IMR-90 (cell line): ENCODE data around the gene CSGALNACT2. TPM values are rescaled to one million over a fixed set of nuclear protein-coding genes. Genes with fewer than 3 reads are reported as not detected.

ENCODE experiments used
- ATAC-seq: fragments of 200-7000 bp; cut with Tn5 transposase; 2 replicates; pipeline ENCODE4 v1.9.1; 2020; ENCODE audit warnings: low read depth, mild to moderate bottlenecking, moderate library complexity
- BruUV-seq: library from RNA; stranded (reverse); fragments of 400-500 nt; replicated peaks from 2 replicates; lab custom pipeline; 2021; lab: Mats Ljungman, UMichigan
- CTCF ChIA-PET: fragments of 300-600 bp; formaldehyde crosslinking; extraction: SDS; loops from one replicate; lab custom pipeline; 2021; ENCODE audit warnings: antibody characterized with exemption; lab: Yijun Ruan, JAX
- POLR2A ChIA-PET: fragments of 300-600 bp; sonication (Branson Sonifier 250); formaldehyde crosslinking; loops from one replicate; lab custom pipeline; 2022; ENCODE audit warnings: antibody characterized with exemption; ENCODE audit not compliant: unreplicated experiment; lab: Charles Lee
- DNase-seq: peaks from one replicate; pipeline ENCODE4 v3.0.0; 2013
- H2AFZ ChIP-seq: replicated peaks from 2 replicates; pipeline ENCODE3; 2013; ENCODE audit warnings: low read length, mild to moderate bottlenecking; ENCODE audit not compliant: poor library complexity
- H2AK5ac ChIP-seq: 2 replicates; pipeline ENCODE4 v1.6.1; 2013; ENCODE audit warnings: low read depth, low read length, inconsistent platforms
- H2AK9ac ChIP-seq: replicated peaks from 2 replicates; pipeline ENCODE3; 2013; ENCODE audit warnings: mild to moderate bottlenecking, low read depth, low read length, moderate library complexity; ENCODE audit not compliant: poor library complexity
- H2BK120ac ChIP-seq: 2 replicates; pipeline ENCODE4 v1.6.1; 2013; ENCODE audit warnings: low read depth, low read length, inconsistent platforms
- H2BK15ac ChIP-seq: 3 replicates; pipeline ENCODE4 v1.6.1; 2013; ENCODE audit warnings: low read depth, low read length, inconsistent platforms
- H2BK20ac ChIP-seq: 2 replicates; pipeline ENCODE4 v1.6.1; 2013; ENCODE audit warnings: low read depth, mild to moderate bottlenecking, inconsistent platforms, low read length, moderate library complexity
- H2BK5ac ChIP-seq: 2 replicates; pipeline ENCODE4 v1.6.1; 2013; ENCODE audit warnings: mild to moderate bottlenecking, low read depth, low read length, inconsistent platforms; ENCODE audit not compliant: poor library complexity, severe bottlenecking
- H3K14ac ChIP-seq: replicated peaks from 2 replicates; pipeline ENCODE4 v1.6.1; 2013; ENCODE audit warnings: low read depth, low read length, inconsistent platforms
- H3K18ac ChIP-seq: 2 replicates; pipeline ENCODE4 v1.6.1; 2013; ENCODE audit warnings: low read depth, low read length, control low read depth
- H3K23ac ChIP-seq: 2 replicates; pipeline ENCODE4 v1.6.1; 2013; ENCODE audit warnings: low read depth, low read length, inconsistent platforms
- H3K27ac ChIP-seq: 2 replicates; pipeline ENCODE4 v1.5.1; 2013; ENCODE audit warnings: mild to moderate bottlenecking, control low read depth, low read length; ENCODE audit not compliant: insufficient read depth
- H3K27me3 ChIP-seq: 2 replicates; pipeline ENCODE4 v1.6.1; 2013; ENCODE audit warnings: low read length; ENCODE audit not compliant: control insufficient read depth, insufficient read depth
- H3K36me3 ChIP-seq: 2 replicates; pipeline ENCODE4 v1.6.1; 2013; ENCODE audit warnings: low read length, mixed read lengths; ENCODE audit not compliant: control insufficient read depth, insufficient read depth
- H3K4ac ChIP-seq: 2 replicates; pipeline ENCODE4 v1.6.1; 2013; ENCODE audit warnings: low read depth, low read length, inconsistent platforms
- H3K4me1 ChIP-seq: 2 replicates; pipeline ENCODE4 v1.6.1; 2013; ENCODE audit warnings: low read length, mixed read lengths; ENCODE audit not compliant: control insufficient read depth, insufficient read depth
- H3K4me2 ChIP-seq: 2 replicates; pipeline ENCODE4 v1.6.1; 2013; ENCODE audit warnings: low read depth, mild to moderate bottlenecking, control low read depth, low read length, moderate library complexity
- H3K4me3 ChIP-seq: 2 replicates; pipeline ENCODE4 v1.5.1; 2013; ENCODE audit warnings: low read depth, mild to moderate bottlenecking, control low read depth, low read length, moderate library complexity; ENCODE audit not compliant: insufficient read depth
- H3K56ac ChIP-seq: 2 replicates; pipeline ENCODE4 v1.6.1; 2013; ENCODE audit warnings: low read length, inconsistent platforms; ENCODE audit not compliant: insufficient read depth; ENCODE audit errors: extremely low read depth
- H3K79me1 ChIP-seq, 2 experiments: 2 replicates each; pipeline ENCODE4 v1.6.1; 2013; ENCODE audit warnings: low read length in 2 of 2, inconsistent platforms in 1 of 2, low read depth in 1 of 2
- H3K9ac ChIP-seq: 2 replicates; pipeline ENCODE4 v1.6.1; 2013; ENCODE audit warnings: low read depth, low read length, control low read depth
- H3K9me1 ChIP-seq: 2 replicates; pipeline ENCODE4 v1.6.1; 2013; ENCODE audit warnings: low read length, inconsistent platforms; ENCODE audit not compliant: insufficient read depth
- H3K9me3 ChIP-seq: 2 replicates; pipeline ENCODE4 v1.6.1; 2013; ENCODE audit warnings: low read length; ENCODE audit not compliant: control insufficient read depth, insufficient read depth
- H4K20me1 ChIP-seq: 2 replicates; pipeline ENCODE4 v1.6.1; 2013; ENCODE audit warnings: low read length, inconsistent platforms; ENCODE audit not compliant: insufficient read depth
- H4K5ac ChIP-seq: 2 replicates; pipeline ENCODE4 v1.6.1; 2013; ENCODE audit warnings: mild to moderate bottlenecking, low read depth, low read length, control low read depth
- H4K8ac ChIP-seq, 2 experiments: 2 replicates each; pipeline ENCODE4 v1.6.1; 2013; ENCODE audit warnings: low read depth in 2 of 2, low read length in 2 of 2, control low read depth in 1 of 2, inconsistent platforms in 1 of 2
- H4K91ac ChIP-seq: 2 replicates; pipeline ENCODE4 v1.6.1; 2013; ENCODE audit warnings: low read depth, low read length, inconsistent platforms; ENCODE audit not compliant: insufficient read depth
- CEBPB ChIP-seq: IDR thresholded peaks from 2 replicates; pipeline ENCODE4 v1.6.1; 2012; ENCODE audit warnings: low read depth, low read length, improper control_type of control experiment
- MAZ ChIP-seq: IDR thresholded peaks from 2 replicates; pipeline ENCODE4 v1.6.1; 2012; ENCODE audit warnings: low read depth, mild to moderate bottlenecking, low read length, improper control_type of control experiment, moderate library complexity, borderline replicate concordance
- MXI1 ChIP-seq: IDR thresholded peaks from 2 replicates; pipeline ENCODE4 v1.6.1; 2012; ENCODE audit warnings: low read depth, mild to moderate bottlenecking, low read length, moderate library complexity, borderline replicate concordance
- dilution Hi-C: fragments of 300-500 bp; cut with HindIII; formaldehyde crosslinking; loops from one replicate; pipeline ENCODE4 v1.14.3; 2018; ENCODE audit warnings: low sequenced_read_pairs; ENCODE audit not compliant: unreplicated experiment
- in situ Hi-C: fragments of 300-500 bp; cut with MboI; formaldehyde crosslinking; loops from 3 replicates; pipeline ENCODE4 v1.14.3; 2019; ENCODE audit warnings: low sequenced_read_pairs, inconsistent platforms, mixed read lengths
- intact Hi-C: fragments of 100-400 bp; cut with micrococcal nuclease; formaldehyde crosslinking; loops from 2 replicates; pipeline ENCODE4 v1.10.0; 2022
- polyA plus RNA-seq, 3 experiments: library from polyadenylated mRNA; depleted of rRNA; stranded (reverse); fragments of >200 nt; gene quantifications; 2 replicates each; pipeline ENCODE4 v1.2.3, GENCODE V29; 2012; ENCODE audit warnings: low replicate concordance in 1 of 3
- total RNA-seq: library from RNA; depleted of rRNA; stranded (reverse); fragments of >200 nt; gene quantifications from 2 replicates; pipeline ENCODE4 v1.2.3, GENCODE V29; 2012

Gene CSGALNACT2
- total and polyA plus RNA-seq, 2 of the 4 experiments (the other 2 are of a cell fraction) = 6.5 to 13.1 TPM

DNA sequence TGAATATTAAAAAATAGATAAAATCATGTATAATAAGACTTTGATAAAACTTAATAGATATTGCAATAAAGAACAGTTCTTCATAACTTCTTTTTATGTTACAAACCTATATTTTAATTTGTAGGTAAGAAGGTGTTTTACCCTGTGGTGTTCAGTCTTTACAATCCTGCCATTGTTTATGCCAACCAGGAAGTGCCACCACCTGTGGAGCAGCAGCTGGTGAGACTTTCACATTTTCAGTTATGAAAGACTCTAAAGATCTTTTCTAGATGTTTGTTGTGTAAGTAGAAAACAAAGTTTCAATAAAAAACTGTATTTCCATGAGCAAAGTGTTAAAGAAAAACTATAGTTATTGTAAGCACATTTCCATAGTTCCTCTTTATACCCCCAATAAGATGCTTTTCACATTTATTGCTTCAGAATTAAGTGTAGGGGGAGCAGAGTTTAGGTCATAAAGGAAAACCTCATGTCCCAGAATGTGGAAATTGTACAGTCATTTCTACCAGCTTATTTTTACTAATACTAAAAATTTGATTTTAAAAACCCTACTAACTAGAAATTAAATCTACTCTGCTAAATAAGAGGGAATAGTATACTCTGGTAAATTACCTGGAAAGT lies 28.7 kb downstream of the CSGALNACT2 start:
- no peak overlapping the region for H2BK20ac ChIP-seq
- H2AK9ac ChIP-seq = no peak overlapping the region
- H3K9ac ChIP-seq = no peak overlapping the region
- TF ChIP-seq CEBPB (no peak), MXI1 (no peak), MAZ (no peak)
- no peak overlapping the region for H2BK15ac ChIP-seq
- H3K9me1 ChIP-seq = no peaks in the 10 kb centered on the region; the same call in 1 of the 2 replicates
- ChIA-PET POLR2A (no interaction called here), CTCF (interaction anchor here (0.8 kb wide), 1 partner anchor 33 kb away, joined by 3 read pairs; no protein-coding TSS in a partner anchor)
- no peaks in the 10 kb centered on the region; the same call in 1 of the 2 replicates for H4K20me1 ChIP-seq
- H2BK5ac ChIP-seq = no peak overlapping the region
- H3K36me3 ChIP-seq = peaks cover 21% of the 10 kb centered on the region
- no peak overlapping the region for H3K56ac ChIP-seq
- no peak overlapping the region for H2BK120ac ChIP-seq
- no peak overlapping the region for H3K14ac ChIP-seq
- H2AK5ac ChIP-seq = no peak overlapping the region
- no peak overlapping the region for H3K23ac ChIP-seq
- H4K91ac ChIP-seq = no peak overlapping the region
- ATAC-seq = no peak
- H3K79me1 ChIP-seq = peaks cover 22 to 26% of the 10 kb centered on the region in 2 experiments
- no peaks in the 10 kb centered on the region for H3K27me3 ChIP-seq
- in situ Hi-C loops (no loop called here), dilution Hi-C loops (no loop called here), intact Hi-C loops (no loop called here)
- H3K4me1 ChIP-seq = peaks cover 2% of the 10 kb centered on the region; the same call in 1 of the 2 replicates
- no peak for DNase-seq
- no peak overlapping the region for H3K4me3 ChIP-seq
- no peak overlapping the region for H4K8ac ChIP-seq
- H3K4ac ChIP-seq = no peak overlapping the region
- no peak overlapping the region for H2AFZ ChIP-seq
- no TSS peak for BruUV-seq
- no peak overlapping the region for H3K4me2 ChIP-seq
- H4K5ac ChIP-seq = no peak overlapping the region
- H3K27ac ChIP-seq = no peak overlapping the region
- H3K18ac ChIP-seq = no peak overlapping the region
- no peaks in the 10 kb centered on the region for H3K9me3 ChIP-seq
